Activated effector memory CD4-positive, alpha-beta T cell treated with Interleukin-2 at 50 U/mL for 16 hours (primary cell): Measurements from ENCODE around the gene ESYT2.

Source experiments
- DNase-seq: peaks from one replicate; pipeline ENCODE4 v3.0.0-alpha.2; 2020

Gene ESYT2

GRCh38 chr7:158741294-158741666 is 88.0 kb downstream of the ESYT2 start:
- no peak for DNase-seq

GRCh38 chr7:158740657-158741293 is 88.5 kb downstream of the ESYT2 start:
- no peak for DNase-seq

GRCh38 chr7:158740013-158740656 is 89.2 kb downstream of the ESYT2 start:
- DNase-seq = no peak

- DNase-seq = no peak
Observed at GRCh38 chr7:158738841-158739240, 90.5 kb downstream of the ESYT2 start.

GRCh38 chr7:158737064-158737695 is 92.1 kb downstream of the ESYT2 start:
- no peak for DNase-seq

- no peak for DNase-seq
Observed at GRCh38 chr7:158735935-158736334, 93.4 kb downstream of the ESYT2 start.

- DNase-seq = no peak
Observed at GRCh38 chr7:158734861-158735260, 94.4 kb downstream of the ESYT2 start.

- no peak for DNase-seq
Observed at GRCh38 chr7:158733775-158734494, 95.4 kb downstream of the ESYT2 start.

GRCh38 chr7:158733220-158733519 is 96.1 kb downstream of the ESYT2 start:
- no peak for DNase-seq

GRCh38 chr7:158732494-158733219 is 96.7 kb downstream of the ESYT2 start:
- no peak for DNase-seq

- DNase-seq = no peak
Observed at GRCh38 chr7:158731761-158732160, 97.5 kb downstream of the ESYT2 start.

- no peak for DNase-seq
Observed at GRCh38 chr7:158730383-158731346, 98.6 kb downstream of the ESYT2 start.

GRCh38 chr7:158729646-158730382 is 99.5 kb downstream of the ESYT2 start:
- DNase-seq = no peak

GRCh38 chr7:158728911-158729645 is 100.2 kb downstream of the ESYT2 start:
- DNase-seq = no peak

GRCh38 chr7:158727690-158728089 is 101.6 kb downstream of the ESYT2 start:
- no peak for DNase-seq

GRCh38 chr7:158726277-158726807 is 103.0 kb downstream of the ESYT2 start:
- no peak for DNase-seq

GRCh38 chr7:158725506-158725800 is 103.9 kb downstream of the ESYT2 start:
- DNase-seq = no peak

- no peak for DNase-seq
Observed at GRCh38 chr7:158724658-158725505, 104.4 kb downstream of the ESYT2 start.

- DNase-seq = no peak
Observed at GRCh38 chr7:158723714-158724385, 105.5 kb downstream of the ESYT2 start.
